HG03097 (cell line): ENCODE data around the gene GPR4.

Source experiments
- ATAC-seq: cut with Tn5 transposase; IDR thresholded peaks from one replicate; pipeline ENCODE4 v1.9.1; 2021; ENCODE audit not compliant: unreplicated experiment, low FRiP score

Gene GPR4

DNA sequence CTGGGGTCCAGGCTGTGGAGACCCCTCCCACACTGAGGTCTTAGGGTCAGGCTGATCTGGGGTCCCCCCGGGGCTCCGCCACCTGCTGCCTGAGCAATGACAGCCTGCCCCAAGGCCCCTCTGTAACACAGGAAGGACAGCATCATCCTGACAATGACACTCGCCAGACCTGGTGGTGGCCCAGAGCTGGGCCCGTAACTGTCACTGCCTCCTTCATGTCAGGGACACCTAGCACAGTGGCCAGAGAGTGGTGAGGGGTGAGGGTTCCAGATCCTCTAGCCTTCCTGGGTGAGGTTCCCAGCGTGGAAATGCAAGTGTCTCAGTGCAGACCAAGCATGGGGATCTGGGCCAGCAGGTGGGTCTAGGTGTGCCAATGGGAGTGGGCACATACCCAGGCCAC lies 45.2 kb downstream of the GPR4 start:
- ATAC-seq, result no peak

DNA sequence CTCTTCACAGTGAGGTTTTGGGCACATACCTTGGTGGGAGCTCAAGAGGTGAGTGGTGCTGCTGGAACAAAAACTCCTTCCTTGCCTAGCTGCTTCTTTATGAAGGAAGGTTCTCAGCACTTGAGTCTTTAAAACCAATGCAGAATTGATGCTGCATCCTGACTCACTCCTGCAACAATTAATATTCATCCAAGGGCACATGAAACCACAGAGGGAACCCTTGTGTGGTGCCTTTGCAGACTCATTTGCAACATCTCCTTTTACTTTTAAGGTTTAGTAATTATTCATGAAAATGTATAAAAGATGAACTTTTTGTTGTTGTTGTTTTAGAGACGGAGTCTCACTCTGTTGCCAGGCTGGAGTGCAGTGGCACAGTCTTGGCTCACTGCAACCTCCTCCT lies 47.5 kb downstream of the GPR4 start:
- no peak for ATAC-seq

DNA sequence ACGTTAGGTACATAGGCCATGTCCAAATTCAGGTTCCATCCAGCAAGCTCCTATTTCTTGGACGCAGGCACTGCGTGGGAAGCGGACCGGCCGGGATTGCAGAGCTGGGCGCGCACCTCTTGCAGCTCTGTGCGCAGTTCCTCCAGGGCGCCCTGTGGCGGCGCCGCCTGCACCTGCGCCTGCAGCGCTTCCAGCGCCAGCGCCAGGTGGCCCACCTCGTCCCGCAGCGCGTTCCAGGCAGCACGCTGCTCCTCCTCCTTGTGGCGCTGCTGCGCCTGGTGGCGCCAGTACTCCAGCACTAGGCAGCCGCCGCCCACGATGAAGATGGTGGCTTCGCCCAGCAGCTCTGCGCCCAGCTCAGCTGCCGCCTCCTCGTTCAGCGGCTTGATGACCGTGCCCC lies 48.5 kb downstream of the GPR4 start:
- no peak for ATAC-seq

DNA sequence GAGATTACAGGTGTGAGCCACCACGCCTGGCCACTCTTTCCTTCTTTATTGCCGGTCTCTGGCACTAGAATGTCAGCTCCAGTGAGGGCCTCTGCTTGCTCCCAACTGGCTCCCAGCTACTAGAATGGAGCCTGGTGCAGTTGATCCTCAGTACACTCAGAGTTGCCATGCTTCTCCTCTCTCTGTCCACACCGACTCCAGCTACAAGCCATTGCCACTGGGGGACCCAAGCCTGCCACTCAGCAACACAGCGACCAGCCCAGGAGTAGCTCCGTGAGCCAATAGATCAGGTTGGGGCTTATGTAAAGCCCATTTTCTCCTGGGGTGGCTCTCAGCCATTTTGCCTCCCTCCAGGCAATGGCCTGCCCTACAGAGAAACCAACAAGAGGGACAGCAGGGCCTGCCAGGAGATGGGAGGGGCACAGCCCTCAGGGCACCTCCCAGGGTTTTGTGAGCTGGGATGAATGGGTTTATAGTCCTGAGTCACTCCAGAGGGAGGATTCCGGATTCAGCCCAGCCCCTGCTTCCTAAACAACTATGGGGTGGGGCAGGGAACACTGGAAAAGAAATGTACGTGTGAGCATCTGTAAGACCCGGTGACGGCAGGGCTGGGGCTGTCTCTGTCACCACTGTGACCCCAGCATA lies 53.9 kb downstream of the GPR4 start:
- ATAC-seq, result no peak

DNA sequence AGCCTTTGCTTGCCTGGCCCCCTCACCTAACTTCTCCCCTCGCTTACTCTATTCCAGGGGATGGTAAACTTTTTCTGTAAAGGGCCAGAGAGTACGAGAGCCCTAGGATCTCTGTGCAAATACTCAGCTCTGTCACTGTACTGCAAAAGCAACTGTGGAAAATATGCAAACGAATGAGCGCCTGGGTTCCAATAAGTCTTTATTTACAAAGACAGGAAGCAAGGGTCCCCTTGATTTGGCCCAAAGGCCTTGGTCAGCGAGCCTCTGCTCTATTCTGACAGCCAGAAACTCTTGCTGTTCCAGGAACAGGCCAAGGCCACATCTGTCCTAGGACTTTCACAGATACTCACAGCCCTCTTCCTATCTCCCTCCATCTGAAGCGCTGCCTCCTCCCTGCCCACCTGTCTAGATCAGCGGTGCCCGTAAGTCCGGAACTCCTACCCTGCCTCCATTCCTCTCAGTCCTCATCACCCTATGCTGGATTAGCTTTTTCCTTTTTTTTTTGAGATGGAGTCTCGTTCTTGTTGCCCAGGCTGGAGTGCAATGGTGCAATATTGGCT lies 54.7 kb downstream of the GPR4 start:
- no peak for ATAC-seq

DNA sequence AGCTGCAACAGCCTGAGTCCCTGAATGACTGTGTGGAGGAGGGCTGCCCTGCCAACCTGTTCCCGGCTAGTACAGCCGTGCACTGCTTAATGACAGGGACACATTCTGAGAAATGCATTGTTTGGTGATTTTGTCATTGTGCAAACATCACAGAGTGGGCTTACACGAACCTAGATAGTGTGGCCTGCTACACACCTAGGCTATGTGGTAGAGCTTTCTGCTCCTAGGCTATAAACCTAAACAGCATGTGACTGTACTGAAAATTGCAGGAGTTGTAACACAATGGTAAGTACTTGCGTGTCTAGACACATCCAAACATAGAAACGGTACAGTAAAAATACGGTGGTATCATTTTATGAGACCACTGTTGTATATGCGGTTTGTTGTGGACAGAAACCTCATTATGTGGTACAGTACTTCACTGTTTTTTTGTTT lies 59.8 kb downstream of the GPR4 start:
- ATAC-seq, result no peak
